GM19240 (cell line): ENCODE measurements around the gene RFX3.

ENCODE experiments used
- DNase-seq: peaks from one replicate; pipeline ENCODE4 v3.0.0; 2011; ENCODE audit warnings: low spot score; ENCODE audit not compliant: insufficient read length

RFX3 gene

DNA sequence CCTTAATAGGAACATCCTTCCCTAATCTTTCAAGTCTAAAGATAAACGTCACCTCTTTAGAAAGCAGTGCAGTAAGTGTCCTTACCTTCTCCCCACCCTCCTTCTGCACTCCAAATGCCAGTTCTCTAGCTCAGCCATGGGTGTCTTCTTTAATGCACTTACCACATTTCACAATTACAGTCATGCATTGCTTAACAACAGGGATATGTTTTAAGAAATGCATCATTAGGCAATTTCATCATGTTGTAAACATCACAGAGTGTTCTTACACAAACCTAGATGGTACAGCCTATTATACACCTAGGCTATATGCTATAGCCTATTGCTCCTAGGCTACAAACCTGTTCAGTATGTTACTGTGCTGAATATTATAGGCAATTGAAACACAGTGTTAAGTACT lies 91.2 kb downstream of the RFX3 start:
- DNase-seq = no peak

DNA sequence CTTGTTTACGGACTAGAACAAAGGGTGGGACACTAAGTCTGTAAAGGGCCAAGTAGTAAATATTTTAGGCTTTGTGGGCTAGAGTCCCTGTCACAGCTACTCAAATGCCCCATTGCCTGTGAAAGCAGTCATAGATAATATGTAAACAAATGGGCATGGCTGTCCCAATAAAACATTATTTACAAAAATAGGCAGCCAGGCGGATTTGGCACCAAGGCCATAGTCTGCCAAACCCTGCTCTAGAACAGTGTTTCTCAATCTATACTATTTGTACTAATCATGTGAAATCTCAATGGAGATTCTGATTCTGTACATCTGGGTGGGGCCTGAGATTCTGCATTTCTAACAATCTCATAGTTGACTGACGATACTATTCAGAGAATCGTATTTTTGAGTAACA lies 92.0 kb downstream of the RFX3 start:
- no peak for DNase-seq

DNA sequence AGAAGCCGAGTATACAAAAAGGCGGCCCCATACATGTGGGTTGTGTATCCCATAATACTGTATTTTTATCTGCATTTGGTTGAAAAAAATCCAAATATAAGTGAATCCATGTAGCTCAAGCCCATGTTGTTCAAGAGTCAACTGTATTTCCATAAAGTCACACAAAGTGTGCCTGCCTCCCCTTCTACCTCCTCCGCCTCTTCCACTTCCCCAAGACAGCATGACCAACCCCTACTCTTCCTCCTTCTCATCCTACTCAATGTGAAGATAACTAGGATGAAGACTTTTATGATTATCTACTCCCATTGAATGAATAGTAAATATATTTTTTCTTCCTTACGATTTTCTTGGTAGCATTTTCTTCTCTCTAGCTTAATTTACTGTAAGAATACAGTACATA lies 92.7 kb downstream of the RFX3 start:
- no peak for DNase-seq

DNA sequence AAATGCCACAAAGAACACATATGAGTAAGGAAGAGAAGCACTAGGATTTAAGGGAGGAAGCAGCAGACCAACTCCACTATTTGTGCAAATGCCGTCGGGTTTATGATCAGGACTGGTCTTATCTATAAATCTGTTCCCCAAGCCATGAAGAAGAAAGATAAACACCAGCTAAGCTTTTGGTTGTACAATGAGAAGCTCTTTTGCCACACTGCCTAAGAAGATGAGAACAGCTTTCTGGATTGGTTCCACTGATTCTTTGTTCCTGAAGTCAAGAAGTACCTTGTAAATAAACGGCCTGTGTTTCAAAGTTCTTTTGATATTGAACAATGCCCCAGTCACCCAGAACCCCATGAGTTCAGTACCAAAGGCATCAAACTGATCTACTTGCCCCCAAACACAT lies 93.9 kb downstream of the RFX3 start:
- DNase-seq = no peak

DNA sequence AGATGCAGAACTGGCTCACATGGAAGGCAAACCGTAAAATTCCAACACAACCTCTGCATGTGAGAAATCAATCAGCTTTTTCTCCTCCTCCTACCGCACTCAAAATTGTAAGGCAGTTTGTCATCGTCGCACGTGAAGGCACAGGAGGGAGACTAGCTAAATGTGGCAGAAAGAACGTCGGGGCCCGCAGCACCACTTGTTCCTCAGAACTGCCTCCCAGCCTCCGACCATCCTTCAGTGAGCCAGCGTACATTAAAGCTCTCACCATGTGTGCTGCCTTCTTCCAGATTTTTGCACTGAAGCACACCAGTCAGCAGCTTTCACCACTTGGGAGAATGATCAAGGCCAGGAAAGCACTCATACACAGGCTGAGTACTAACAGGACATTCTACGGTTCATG lies 105.9 kb downstream of the RFX3 start:
- DNase-seq = no peak

DNA sequence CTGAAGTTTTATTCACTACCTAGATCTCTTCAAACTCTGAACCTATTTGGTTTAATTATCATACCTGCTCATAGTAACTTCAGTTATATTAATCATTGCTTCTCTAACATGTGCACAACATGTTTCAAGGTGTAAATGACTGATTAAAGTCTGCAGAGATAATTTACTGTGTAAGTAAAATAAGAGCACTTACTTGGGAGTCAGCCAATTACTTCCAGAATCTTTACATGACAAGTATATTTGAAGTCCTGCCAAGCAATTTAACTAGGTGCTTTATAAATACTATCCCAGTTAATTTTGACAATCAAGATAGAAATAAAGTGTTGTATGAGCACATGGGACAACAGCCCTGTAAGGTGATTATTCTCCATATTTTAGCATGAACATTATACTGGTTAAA lies 109.9 kb downstream of the RFX3 start:
- DNase-seq = no peak

DNA sequence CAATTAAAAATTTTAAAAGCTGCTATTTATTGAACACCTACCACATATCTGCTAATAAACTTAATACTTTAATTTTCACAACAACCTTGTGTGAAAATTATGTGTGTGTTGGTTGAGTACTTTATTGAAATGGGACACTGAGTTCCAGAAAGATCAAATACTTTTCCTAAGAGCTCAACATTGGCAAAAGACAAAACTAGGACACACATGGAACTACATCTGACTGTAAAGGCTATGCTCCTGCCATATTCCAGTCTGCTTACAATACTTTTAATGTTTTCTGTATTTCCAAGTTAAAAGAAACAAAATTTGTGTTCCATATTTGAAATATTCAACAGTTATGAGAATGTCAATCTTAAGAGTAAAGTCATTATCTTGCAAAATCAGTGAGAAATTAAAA lies 111.8 kb downstream of the RFX3 start:
- DNase-seq = no peak

DNA sequence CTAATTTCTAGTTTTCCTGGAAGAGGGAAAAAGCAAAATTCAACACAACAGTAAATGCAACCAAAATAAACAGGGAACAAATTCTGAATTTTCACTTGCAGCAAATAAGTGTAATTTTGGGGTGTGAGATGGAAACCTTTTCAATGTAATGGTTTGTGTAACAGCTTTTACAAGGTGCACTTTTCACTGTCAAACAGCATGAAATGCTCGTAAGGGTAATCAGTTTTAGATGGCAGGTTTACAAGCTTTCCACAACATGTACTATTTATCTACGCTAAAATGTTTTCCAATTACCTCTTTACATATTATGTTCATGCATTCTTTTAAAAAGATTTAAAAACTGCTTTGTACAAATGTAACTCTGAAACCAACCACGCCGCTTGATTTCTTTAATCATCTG lies 115.3 kb downstream of the RFX3 start:
- no peak for DNase-seq

DNA sequence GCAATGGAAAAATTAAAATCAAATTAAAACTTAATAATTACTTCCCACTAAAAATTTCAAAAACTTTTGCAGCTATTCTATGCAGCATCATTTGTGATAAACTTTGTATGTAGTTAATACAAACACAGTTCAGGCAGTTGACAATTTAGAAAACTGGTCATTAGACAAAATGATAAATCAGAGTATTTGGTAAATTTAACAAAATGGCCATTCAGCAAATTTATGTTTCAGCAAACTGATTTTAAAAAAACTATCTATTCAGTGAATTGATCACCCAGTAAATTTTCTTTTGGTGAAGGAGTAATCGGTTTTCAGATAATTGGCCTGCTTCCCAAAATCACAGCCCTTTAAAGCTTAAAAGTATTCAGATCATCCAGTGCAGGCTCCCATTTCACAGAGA lies 116.3 kb downstream of the RFX3 start:
- no peak for DNase-seq

DNA sequence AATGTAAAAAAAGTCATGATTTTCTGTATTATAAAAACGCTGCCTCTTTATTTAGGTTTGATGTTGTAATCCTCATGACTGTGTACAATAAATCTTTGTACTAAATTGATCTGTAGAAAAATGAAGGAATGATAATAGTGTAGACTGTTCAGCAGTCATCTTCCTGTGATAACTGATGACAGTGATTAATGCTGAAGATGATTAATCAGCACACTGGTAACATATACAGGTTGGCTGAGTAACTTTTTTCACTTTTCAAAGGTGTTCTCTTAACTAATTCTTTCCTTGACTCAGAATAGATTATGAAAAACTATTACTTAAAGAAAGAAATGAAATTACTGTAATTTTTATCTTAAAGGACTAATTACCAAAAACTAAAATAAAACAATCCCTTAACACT lies 122.5 kb downstream of the RFX3 start:
- no peak for DNase-seq

DNA sequence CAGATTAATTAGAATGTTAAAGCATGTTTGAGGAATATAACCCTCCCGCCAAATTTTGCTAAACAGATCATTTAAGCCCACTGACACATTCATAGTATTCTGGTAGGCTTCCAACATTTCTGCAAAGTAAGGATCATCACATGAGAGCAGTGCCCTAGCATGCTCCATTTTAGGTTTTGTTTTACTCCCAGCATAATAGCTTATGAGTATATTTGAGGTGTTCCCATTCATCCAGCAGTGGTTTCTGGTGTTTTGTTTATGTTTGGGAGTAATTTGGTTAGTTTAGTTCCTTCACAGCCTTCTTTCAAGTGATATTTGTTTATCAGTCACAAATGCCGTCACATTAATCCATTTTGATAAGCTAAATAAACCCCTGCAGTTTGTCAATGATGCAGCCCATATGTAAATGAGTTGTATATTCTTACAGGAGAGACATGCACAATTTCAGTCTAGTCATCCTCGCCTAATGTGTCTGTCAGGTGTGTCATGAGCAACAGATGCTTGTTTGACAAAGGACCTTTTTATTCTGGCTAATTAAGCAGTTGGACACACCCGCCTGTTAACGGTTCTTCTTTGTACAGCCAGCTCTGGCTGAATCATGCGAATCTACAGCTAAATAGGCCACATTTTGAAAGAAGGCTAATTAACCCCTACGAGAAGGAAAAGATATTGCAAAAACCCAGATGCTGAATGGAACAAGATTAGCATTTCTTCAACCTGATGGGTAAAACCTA lies 124.4 kb downstream of the RFX3 start:
- DNase-seq = no peak

DNA sequence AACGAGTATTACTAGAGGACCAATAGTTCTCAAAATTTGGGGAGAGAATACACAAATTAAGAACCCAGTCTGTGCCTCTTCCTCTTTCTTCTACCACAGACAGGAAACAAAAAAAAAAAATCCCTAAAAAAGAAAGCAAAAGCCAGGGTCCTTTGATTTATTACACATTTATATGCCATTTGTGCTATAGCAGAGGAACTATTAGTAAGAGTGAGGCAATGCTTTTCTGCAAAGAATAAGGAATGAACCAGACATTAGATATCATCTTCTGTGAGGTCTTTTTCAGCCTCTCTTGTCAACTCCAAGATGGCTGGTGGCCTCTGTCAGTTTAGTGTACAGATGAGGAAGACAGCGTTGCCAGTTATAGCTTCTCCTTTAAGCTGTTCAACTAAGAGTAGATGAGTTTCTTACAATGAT lies 127.6 kb downstream of the RFX3 start:
- no peak for DNase-seq

DNA sequence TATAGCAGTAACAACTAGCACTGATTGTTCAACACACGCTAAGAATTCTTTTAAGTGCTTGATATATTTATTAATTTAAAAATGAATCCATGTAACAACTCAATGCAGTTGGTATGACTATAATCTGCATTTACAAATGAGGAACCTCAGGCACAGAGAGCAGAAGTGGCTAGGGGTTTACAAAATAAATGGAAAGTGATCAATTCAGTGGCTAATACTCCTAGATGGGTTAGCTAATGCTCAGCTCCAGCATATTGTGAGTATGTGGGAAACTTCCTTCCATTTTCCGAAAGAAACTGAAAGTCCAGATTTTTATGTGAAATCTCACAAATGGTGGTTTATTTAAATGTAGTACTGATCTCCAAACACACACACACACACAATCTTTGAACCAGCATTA lies 128.0 kb downstream of the RFX3 start:
- no peak for DNase-seq

DNA sequence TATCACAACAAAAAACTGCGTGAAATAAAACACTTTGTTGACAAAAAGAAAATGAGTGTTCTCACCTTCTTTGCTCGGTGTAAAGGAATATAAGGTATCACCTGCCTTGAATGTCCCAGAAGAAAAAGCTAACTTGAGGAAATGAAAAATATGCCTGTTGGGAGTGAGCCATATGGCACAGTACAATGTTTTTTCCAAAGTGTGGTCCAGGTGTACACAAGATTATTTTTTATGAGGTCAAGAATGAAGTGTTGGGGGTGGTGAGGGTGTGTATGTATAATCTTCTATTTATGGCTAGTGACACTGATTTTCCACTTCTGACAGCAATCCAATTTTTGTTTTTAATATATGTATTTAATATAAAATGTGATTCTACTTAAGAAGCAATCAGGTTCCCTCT lies 134.4 kb downstream of the RFX3 start:
- DNase-seq = no peak

DNA sequence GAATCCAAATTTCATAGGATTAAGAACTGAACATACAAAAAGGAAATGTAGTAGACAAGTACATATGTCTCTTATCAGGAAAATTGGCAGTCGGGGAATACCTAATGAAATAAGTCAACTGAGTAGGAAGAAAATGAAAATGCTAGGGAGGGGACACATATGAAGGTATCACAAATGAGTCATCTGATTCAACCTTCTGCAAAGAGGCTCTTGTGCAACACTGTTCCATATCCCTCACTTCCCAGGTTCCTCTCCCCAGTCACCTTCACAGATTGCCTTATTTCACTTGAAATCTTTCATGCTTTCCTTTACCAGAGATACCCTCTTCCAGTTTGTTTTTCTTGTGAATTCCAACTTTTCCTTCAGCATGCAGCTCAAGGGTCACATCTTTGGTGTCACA lies 139.0 kb downstream of the RFX3 start:
- no peak for DNase-seq

DNA sequence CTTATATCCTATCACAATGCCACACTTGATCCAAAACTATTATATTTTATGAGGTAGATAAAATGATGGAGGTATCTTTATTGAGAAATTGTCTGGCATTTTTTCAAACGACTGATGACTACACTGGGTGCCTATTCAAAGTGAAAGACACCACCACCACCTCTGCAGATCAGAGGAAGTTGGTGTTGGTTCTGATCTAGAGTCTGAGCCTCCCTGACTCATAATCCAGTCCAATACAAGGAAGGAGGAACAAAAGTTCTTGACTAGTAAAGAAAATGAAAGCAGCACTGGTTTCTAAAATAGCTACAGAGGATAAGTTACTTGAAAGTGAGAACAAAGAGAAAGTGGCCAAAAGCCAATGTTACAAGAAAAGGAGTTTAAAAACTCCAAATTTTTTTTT lies 139.9 kb downstream of the RFX3 start:
- peak; percentile 8 for DNase-seq

DNA sequence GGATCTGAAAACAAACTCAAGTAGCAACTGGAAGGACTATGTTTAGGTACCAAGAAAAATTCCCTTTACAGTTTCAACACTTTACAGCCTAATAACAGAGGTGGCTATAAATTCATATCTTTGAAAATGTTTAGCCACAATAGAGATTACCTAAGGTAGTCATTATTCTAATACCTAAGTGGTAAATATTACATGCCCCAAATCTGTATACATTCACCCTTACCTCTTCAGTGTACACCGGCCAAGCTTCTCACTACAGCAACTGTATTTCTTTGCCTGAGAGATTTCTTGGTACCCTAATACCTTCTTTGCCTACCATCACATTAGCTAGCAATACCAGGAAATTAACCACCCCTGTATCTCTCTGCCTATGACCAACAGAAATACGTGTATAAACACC lies 154.0 kb downstream of the RFX3 start:
- DNase-seq = no peak

DNA sequence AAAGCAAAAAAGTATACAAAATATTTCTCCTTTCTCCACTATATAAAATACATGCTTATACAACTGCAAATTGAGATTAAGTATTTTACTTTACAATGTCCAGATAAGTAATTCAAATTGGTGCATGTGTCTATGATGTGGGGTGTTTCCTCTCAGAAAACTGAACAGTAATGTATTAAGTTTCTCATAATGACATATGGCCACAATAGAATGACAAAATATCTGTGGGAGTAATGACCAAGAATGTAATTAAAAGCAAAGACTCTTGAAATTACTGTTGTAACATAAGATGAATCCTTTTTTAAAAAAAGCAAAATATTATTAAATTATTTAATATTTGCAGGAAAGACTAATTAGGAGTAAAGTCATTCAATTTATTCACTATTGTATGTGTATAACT lies 155.1 kb downstream of the RFX3 start:
- no peak for DNase-seq

DNA sequence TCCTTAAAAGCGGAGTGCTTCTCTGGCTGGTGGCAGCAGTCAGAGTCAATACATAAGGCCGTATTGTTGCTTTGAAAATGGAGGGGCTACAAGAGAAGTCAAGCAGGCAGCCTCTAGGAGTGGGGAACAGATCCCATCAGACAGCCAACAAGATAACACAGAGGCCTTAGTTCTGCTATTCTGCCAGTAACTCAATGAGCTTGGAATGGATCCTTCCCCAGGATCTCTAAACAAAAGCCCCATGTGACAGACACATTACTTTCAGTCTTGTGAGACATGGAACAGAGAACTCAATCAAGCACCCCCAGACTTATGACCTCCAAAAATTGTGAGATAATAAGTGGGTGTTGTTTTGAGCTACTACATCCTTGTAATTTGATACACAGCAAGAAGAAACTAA lies 158.6 kb downstream of the RFX3 start:
- DNase-seq = no peak

DNA sequence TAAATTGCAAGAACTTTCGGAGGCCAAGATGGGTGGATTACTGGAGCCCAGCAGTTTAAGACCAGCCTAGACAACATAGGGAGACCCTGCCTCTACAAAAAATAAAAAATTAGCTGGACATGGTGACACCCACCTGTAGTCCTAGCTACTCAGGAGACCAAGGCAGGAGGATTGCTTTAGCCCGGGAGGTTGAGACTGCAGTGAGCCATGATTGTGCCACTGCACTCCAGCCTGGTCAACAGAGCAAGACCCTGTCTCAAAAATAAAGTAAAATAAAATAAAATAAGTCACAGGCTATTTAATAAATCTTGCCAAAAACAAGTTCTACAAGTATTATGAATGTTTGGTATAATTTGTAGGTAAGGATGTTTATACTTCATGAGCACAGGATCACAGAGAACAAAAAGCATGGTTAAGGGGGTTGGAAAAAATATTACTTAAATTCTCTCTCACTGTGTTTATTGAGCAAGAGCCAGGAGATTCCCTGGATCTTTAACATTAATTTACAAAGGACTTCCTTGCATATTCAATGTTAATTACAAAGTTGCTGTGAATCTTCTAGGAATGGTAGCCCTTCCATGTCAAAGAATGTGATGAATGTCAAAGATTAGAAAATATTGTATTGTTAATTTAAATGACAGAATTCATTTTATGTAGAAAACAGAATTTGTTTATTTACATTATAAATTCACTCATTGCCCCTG lies 164.0 kb downstream of the RFX3 start:
- no peak for DNase-seq

DNA sequence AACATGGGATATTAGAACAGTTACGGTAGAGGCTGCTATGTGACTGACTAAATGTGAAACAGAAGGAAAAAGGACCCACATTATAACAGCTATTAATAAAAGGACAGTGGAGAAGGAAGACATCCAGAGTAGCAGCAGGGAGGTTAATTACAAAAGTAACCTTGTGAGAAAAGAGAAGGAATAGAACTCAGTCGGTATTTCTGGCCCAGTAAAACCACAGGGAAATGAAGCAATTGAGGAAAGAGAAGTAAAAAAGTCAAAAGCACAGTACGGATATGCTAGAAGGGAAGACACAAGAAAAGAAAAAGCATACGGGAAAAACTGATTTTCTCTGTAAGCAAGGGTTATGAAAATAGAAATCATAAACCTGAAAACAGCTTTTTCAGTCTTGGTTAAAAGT lies 164.7 kb downstream of the RFX3 start:
- DNase-seq = no peak

DNA sequence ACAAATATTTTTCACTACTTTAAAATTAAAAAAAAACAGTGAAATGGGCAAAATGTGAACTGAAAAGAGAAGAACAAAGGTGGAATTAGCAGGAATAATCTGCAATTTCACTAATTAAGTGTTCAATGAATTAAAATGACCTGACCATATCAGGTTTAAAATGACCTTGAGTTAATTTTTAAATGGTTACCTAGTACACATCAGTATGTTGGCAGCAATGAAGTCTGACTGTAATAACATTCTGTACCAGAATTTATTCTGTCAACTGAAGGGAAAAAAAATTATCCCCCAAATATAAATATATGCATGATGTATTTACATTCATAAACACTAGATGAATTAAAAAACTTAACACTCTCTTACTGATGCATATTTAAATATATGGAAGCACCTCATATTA lies 165.6 kb downstream of the RFX3 start:
- DNase-seq = no peak

DNA sequence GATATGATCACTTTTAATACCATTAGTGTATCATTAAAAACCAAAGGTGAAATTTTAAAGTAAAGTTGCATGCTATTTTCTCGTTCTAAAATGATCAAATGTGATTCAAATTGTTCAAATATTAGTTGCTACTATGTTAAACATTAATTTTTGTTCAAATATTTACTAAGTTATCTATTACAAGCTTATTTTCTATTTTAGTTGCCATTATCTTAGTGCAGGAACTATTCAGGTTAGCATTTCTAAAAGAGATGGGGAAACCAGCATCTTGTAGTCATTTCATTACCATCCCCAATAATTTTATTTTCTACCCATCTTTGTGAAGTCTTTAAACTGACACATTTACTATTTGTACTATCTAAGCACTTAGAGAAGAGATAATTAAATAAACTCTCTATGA lies 166.0 kb downstream of the RFX3 start:
- no peak for DNase-seq
